Panc1 (cell line): ENCODE measurements around the gene GPR32. TPM values are rescaled to one million over a fixed set of nuclear protein-coding genes. Genes with fewer than 3 reads are reported as not detected.
A peak's percentile ranks its signal among the peaks of the same experiment; 100 is the strongest.

Experiments
- ATAC-seq: fragments of 200-7000 bp; cut with Tn5 transposase; 2 replicates; pipeline ENCODE4 v1.9.1; 2020; ENCODE audit warnings: mild to moderate bottlenecking, moderate library complexity
- BruUV-seq: library from RNA; stranded (reverse); fragments of 400-500 nt; replicated peaks from 2 replicates; lab custom pipeline; 2021; lab: Mats Ljungman, UMichigan
- CTCF ChIA-PET: fragments of 300-600 bp; sonication (Branson Sonifier 250); formaldehyde crosslinking; loops from one replicate; lab custom pipeline; 2022; ENCODE audit warnings: antibody characterized with exemption; lab: Charles Lee
- POLR2A ChIA-PET: fragments of 300-600 bp; sonication (Branson Sonifier 250); formaldehyde crosslinking; loops from one replicate; lab custom pipeline; 2022; ENCODE audit warnings: antibody characterized with exemption; lab: Charles Lee
- DNase-seq: peaks from one replicate; pipeline ENCODE4 v3.0.0-alpha.2; 2010; ENCODE audit warnings: low read depth, low spot score
- H3K27ac ChIP-seq: 2 replicates; pipeline ENCODE4 v1.5.1; 2011; ENCODE audit warnings: mild to moderate bottlenecking, low read length, inconsistent platforms
- H3K27me3 ChIP-seq: fragments of 200-500 bp; sonication (Bioruptor generic); 2 replicates; pipeline ENCODE4 v1.6.0; 2014; ENCODE audit warnings: low read length, inconsistent platforms; ENCODE audit not compliant: control insufficient read depth, insufficient read depth
- H3K36me3 ChIP-seq: fragments of 200-500 bp; sonication (Bioruptor generic); 2 replicates; pipeline ENCODE4 v1.5.1; 2014; ENCODE audit warnings: inconsistent platforms, mild to moderate bottlenecking, low read length, moderate library complexity; ENCODE audit not compliant: control insufficient read depth, insufficient read depth
- H3K4me1 ChIP-seq: 2 replicates; pipeline ENCODE4 v1.5.1; 2011; ENCODE audit warnings: inconsistent platforms, mild to moderate bottlenecking, low read length, moderate library complexity; ENCODE audit not compliant: control insufficient read depth, insufficient read depth
- H3K4me3 ChIP-seq, 2 experiments: 2 replicates each; pipeline ENCODE4 v1.5.1; 2011 to 2012; ENCODE audit warnings: low read depth in 2 of 2, low read length in 2 of 2, mild to moderate bottlenecking in 2 of 2, inconsistent platforms in 1 of 2, moderate library complexity in 1 of 2
- H3K9me3 ChIP-seq: fragments of 200-500 bp; sonication (Bioruptor generic); 2 replicates; pipeline ENCODE4 v1.5.1; 2014; ENCODE audit warnings: low read depth, mild to moderate bottlenecking, inconsistent platforms, low read length, moderate library complexity; ENCODE audit not compliant: control insufficient read depth, insufficient read depth
- POLR2AphosphoS5 ChIP-seq: IDR thresholded peaks from 2 replicates; pipeline ENCODE4 v1.6.1; 2012; ENCODE audit warnings: mild to moderate bottlenecking, low read depth, low read length, moderate library complexity
- SIN3A ChIP-seq: IDR thresholded peaks from 2 replicates; pipeline ENCODE4 v1.6.1; 2012; ENCODE audit warnings: low read depth, mild to moderate bottlenecking, low read length, moderate library complexity, borderline replicate concordance; ENCODE audit not compliant: insufficient read depth
- TCF7L2 ChIP-seq: IDR thresholded peaks from 2 replicates; pipeline ENCODE4 v1.6.1; 2011; ENCODE audit warnings: mild to moderate bottlenecking, low read depth, low read length, inconsistent platforms
- in situ Hi-C: cut with HindIII; loops from 2 replicates; pipeline ENCODE4 v1.10.0; 2016; ENCODE audit warnings: low sequenced_read_pairs, low pct_unique_long_range_greater_than_20kb
- intact Hi-C: fragments of 100-400 bp; cut with micrococcal nuclease; formaldehyde crosslinking; loops from one replicate; pipeline ENCODE4 v1.10.0; 2022; ENCODE audit not compliant: unreplicated experiment
- total RNA-seq: library from RNA; stranded (reverse); gene quantifications from one replicate; pipeline ENCODE4 v1.2.1, GENCODE V29; 2021; ENCODE audit not compliant: unreplicated experiment
- TF ChIP-seq, protein P1 (sequence below), 2 experiments: IDR thresholded peaks; 2 replicates each; pipeline ENCODE4 v1.6.1; 2011 to 2012; ENCODE audit warnings: low read depth in 2 of 2, control low read depth in 1 of 2, low read length in 1 of 2, mild to moderate bottlenecking in 1 of 2, moderate library complexity in 1 of 2; ENCODE audit not compliant: insufficient read depth in 1 of 2
- TF ChIP-seq, protein P2 (sequence below): fragments of 450-650 bp; IDR thresholded peaks from 2 replicates; pipeline ENCODE4 v1.5.1; 2017; ENCODE audit warnings: mild to moderate bottlenecking

Gene GPR32
- total RNA-seq, 1 experiment from 2014 or later: not detected

DNA sequence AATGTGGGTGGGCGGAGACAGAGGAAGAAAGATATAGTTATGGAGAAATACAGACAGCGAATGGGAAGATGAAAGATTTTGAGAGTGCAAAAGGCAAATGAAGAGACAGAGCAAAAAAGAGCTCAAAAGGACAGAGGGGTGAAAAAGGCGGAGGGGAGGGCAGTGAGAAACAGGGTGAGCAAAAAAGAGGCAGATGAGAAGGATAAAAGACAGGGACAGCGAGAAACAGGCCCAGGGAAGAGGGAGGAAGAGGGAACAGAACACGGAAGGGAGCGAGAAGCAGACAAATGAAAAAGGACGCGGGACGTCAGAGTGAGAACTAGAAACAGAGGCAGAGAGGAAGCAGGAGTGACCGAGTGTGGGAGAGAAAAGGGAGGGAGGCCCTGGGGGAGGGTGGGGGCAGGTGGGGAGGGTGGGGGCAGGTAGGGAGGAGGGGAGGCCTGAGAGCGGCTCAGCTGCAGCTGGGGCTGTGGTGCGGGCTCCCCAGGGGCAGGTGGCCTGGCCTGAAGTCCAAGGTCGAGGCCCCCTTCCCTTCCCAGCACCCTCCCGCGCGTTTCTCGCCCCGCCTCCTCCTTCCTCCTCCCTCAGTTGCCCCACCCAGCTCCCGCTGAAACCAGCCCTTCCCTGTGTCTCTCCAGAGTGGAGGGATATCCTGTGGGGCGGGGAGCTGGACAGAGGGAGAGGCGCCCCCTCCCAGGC is 50.4 kb downstream of the GPR32 start:
- BruUV-seq: no TSS peak
- ATAC-seq (0 out of 2 replicates have a peak, but pooled peaks have one; percentile 53), DNase-seq (no peak)
- POLR2A ChIA-PET: no interaction called here
- Histone ChIP-seq H3K27me3 (no peaks in the 10 kb centered on the region; the same call in 1 of the 2 replicates), H3K4me1 (no peaks in the 10 kb centered on the region), H3K9me3 (no peaks in the 10 kb centered on the region), H3K27ac (no peak overlapping the region), H3K4me3 (no peak overlapping the region), H3K36me3 (no peaks in the 10 kb centered on the region)
- in situ Hi-C loops: no loop called here
- no peak for TF ChIP-seq POLR2AphosphoS5
- intact Hi-C loops: no loop called here
- CTCF ChIA-PET: no interaction called here

DNA sequence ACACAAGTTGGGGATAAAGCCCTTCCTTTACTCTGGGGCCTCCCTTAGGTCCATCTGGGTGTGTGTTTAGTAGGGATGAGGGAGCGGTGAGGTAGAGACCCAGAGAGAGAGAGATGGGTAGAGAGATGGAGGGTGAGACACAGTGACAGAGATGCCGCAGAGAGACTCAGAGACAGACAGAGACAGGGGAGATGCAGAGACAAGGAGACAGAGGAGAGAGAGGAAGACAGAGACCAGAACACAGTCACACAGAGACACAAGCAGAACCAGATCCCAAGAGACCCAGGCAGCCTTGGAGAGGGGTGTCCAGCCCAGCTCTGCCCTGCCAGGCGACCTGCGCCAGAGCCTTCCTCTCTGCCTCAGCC is 51.0 kb downstream of the GPR32 start:
- Histone ChIP-seq H3K9me3 (no peaks in the 10 kb centered on the region), H3K27ac (no peak overlapping the region), H3K36me3 (no peaks in the 10 kb centered on the region), H3K27me3 (no peaks in the 10 kb centered on the region; the same call in 1 of the 2 replicates), H3K4me3 (no peak overlapping the region), H3K4me1 (no peaks in the 10 kb centered on the region)
- ATAC-seq (no peak), DNase-seq (no peak)
- CTCF ChIA-PET: no interaction called here
- no TSS peak for BruUV-seq
- in situ Hi-C loops (no loop called here), intact Hi-C loops (no loop called here)
- POLR2A ChIA-PET: no interaction called here
- TF ChIP-seq SIN3A (no peak), TCF7L2 (no peak), POLR2AphosphoS5 (no peak)
- TF ChIP-seq, protein P1, sequence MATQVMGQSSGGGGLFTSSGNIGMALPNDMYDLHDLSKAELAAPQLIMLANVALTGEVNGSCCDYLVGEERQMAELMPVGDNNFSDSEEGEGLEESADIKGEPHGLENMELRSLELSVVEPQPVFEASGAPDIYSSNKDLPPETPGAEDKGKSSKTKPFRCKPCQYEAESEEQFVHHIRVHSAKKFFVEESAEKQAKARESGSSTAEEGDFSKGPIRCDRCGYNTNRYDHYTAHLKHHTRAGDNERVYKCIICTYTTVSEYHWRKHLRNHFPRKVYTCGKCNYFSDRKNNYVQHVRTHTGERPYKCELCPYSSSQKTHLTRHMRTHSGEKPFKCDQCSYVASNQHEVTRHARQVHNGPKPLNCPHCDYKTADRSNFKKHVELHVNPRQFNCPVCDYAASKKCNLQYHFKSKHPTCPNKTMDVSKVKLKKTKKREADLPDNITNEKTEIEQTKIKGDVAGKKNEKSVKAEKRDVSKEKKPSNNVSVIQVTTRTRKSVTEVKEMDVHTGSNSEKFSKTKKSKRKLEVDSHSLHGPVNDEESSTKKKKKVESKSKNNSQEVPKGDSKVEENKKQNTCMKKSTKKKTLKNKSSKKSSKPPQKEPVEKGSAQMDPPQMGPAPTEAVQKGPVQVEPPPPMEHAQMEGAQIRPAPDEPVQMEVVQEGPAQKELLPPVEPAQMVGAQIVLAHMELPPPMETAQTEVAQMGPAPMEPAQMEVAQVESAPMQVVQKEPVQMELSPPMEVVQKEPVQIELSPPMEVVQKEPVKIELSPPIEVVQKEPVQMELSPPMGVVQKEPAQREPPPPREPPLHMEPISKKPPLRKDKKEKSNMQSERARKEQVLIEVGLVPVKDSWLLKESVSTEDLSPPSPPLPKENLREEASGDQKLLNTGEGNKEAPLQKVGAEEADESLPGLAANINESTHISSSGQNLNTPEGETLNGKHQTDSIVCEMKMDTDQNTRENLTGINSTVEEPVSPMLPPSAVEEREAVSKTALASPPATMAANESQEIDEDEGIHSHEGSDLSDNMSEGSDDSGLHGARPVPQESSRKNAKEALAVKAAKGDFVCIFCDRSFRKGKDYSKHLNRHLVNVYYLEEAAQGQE (IDR thresholded peaks at IDR 0.05; ENCODE audit: insufficient read depth in 1 of 2, low read depth in 2 of 2, low read length in 1 of 2): no peak
- TF ChIP-seq, protein P2, sequence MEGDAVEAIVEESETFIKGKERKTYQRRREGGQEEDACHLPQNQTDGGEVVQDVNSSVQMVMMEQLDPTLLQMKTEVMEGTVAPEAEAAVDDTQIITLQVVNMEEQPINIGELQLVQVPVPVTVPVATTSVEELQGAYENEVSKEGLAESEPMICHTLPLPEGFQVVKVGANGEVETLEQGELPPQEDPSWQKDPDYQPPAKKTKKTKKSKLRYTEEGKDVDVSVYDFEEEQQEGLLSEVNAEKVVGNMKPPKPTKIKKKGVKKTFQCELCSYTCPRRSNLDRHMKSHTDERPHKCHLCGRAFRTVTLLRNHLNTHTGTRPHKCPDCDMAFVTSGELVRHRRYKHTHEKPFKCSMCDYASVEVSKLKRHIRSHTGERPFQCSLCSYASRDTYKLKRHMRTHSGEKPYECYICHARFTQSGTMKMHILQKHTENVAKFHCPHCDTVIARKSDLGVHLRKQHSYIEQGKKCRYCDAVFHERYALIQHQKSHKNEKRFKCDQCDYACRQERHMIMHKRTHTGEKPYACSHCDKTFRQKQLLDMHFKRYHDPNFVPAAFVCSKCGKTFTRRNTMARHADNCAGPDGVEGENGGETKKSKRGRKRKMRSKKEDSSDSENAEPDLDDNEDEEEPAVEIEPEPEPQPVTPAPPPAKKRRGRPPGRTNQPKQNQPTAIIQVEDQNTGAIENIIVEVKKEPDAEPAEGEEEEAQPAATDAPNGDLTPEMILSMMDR: no peak

Other genes starting within 250 kb of the GPR32 start
- 0.57 TPM for gene LRRC4B, start 202.0 kb upstream of the GPR32 start, total RNA-seq
- gene SYT3, start 130.6 kb upstream of the GPR32 start, total RNA-seq: not detected
- gene C19orf81, start 121.0 kb upstream of the GPR32 start, total RNA-seq: 0.98 TPM
- gene SHANK1, start 50.7 kb upstream of the GPR32 start, total RNA-seq: not detected
- not detected for gene CLEC11A, start 47.1 kb upstream of the GPR32 start, total RNA-seq
- gene ACP4, start 20.0 kb downstream of the GPR32 start, total RNA-seq: not detected
- gene KLK1, start 53.3 kb downstream of the GPR32 start, total RNA-seq: 0.31 TPM
- gene KLK15, start 63.1 kb downstream of the GPR32 start, total RNA-seq: not detected
- gene KLK3, start 84.5 kb downstream of the GPR32 start, total RNA-seq: not detected
- gene KLK2, start 103.0 kb downstream of the GPR32 start, total RNA-seq: not detected
- gene KLK4, start 140.9 kb downstream of the GPR32 start, total RNA-seq: not detected
- not detected for gene KLK5, start 182.6 kb downstream of the GPR32 start, total RNA-seq
- not detected for gene KLK6, start 199.1 kb downstream of the GPR32 start, total RNA-seq
- not detected for gene KLK7, start 213.5 kb downstream of the GPR32 start, total RNA-seq
- gene KLK8, start 231.1 kb downstream of the GPR32 start, total RNA-seq: not detected
- not detected for gene KLK10, start 249.2 kb downstream of the GPR32 start, total RNA-seq